ENCODE data around the gene VSIG10L.

Gene VSIG10L

DNA sequence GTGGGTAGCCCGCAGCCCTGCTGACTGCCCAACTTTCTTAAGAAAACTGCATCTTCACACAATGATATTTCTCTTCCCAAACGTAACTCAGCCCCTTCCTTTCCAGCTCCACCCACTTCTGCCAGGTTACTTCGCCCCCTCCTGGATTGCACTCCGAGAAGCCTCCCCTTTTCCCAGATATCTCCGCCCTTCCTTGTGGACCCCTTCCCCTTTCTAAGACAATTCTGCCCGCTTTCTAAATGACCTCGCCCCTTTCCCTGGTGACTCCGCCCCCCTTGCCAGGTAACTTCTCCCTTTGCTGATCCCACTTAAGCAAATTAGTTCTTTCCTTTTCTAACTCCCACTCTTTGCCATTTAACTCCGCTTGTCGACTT, 2.6 kb downstream of the VSIG10L start:
- in situ Hi-C loops (cut with MboI; ENCODE audit: low sequenced_read_pairs) = loop anchor here (10.0 kb wide), 1 partner anchor 316 kb away; no protein-coding TSS in a partner anchor

DNA sequence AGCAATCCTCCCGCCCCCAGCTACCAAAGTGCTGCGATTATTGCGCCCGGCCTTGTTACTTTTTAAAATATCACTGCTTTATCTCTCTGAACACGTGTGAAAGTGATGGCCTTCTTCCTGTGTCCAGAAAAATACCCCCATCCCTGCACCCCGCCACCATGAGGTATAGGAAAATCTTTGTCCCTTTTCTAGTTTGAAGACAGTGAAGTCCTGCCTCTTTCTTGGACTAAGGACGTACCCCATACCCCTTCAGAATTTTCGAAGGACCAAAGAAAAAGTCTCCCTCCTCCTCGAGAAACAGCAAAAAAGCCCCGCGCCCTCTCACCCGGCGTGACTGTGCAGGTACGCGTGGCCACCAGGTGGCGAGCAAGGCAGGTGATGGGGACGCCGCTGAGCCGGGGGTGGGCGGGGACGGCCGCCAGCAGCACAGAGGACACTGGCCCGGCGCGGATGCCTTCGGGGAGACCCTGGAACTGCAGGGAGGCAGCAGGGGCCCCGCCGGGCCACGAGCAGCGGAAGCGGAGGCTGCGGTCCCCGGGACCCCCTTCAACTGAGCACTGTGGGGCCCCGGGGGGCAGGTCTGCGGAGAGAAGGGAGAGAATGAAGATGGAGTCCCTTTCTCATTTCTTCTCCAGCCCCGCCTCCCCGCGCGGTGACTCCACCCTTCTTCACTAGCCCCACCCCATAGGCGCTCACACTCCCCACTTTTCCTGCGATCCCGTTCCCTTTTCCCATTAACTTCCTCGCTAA, 3.2 kb downstream of the VSIG10L start:
- in situ Hi-C loops (cut with MboI; ENCODE audit: low sequenced_read_pairs) = loop anchor here (10.0 kb wide), 1 partner anchor 316 kb away; no protein-coding TSS in a partner anchor

DNA sequence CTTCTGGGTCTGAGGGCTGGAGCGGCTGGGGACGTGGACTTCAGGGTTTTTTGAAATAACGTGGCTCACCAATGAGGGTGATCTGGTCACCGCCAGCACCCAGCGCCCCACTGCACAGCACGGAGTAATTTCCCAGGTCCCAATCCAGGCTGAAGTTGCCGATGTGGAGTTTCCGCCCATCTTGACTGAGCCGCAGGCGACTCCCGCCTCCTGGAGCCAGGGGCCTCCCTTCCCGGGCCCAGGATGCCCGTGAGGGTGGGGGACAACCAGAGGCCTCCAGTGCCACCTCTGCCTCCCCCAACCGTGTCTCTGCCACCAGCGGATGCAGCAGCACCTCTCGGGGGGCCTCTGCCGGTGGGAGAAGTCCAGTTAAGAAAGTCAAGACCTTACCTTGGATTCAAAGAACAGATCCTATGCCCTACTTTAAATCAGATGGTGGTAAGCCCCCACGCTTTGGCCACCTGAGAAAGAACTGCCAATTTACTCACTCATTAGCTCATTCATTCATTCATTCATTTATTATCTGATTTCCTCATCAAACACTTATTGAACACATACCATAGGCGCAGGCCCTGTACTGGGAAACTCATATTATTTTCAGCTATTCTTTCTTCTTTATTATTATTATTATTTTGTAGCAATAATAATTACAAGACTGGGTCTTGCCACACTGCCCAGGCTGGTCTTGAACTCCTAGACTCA, 3.9 kb downstream of the VSIG10L start:
- in situ Hi-C loops (cut with MboI; ENCODE audit: low sequenced_read_pairs) = loop anchor here (10.0 kb wide), 1 partner anchor 317 kb away; no protein-coding TSS in a partner anchor

DNA sequence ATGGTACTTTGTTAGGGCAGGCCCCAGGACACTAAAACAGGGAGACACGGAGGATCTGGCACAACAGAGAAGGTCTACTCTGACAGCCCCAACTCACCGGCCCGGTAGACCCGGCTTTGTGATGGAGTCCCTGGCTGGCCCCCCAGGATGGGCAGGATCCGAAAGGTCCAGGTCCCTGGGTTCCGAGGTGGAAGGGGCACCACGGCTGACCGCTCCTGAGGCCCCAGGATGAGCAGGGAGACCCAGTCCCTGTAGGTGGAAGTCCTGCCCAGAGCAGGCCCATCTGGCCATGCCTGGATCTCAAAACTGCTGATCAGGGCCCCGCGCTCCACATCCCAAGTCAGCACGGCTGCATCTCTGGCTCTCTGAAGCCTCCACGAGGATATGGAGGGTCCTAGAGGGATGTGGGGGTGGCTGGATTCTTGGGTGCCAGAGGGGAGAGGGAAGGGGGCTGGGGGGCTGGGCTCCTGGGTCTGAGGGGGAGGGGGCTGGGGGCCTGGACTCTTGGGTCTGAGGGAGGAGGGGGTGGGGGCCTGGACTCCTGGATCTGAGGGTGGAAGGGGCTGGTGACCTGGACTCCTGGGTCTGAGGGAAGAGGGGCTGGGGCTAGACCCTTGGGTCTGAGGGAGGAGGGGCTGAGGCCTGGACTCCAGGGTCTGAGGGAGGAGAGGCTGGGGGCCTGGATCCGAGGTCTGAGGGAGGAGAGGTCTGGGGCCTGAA, 4.6 kb downstream of the VSIG10L start:
- in situ Hi-C loops (cut with MboI; ENCODE audit: low sequenced_read_pairs) = loop anchor here (10.0 kb wide), 1 partner anchor 318 kb away; no protein-coding TSS in a partner anchor

DNA sequence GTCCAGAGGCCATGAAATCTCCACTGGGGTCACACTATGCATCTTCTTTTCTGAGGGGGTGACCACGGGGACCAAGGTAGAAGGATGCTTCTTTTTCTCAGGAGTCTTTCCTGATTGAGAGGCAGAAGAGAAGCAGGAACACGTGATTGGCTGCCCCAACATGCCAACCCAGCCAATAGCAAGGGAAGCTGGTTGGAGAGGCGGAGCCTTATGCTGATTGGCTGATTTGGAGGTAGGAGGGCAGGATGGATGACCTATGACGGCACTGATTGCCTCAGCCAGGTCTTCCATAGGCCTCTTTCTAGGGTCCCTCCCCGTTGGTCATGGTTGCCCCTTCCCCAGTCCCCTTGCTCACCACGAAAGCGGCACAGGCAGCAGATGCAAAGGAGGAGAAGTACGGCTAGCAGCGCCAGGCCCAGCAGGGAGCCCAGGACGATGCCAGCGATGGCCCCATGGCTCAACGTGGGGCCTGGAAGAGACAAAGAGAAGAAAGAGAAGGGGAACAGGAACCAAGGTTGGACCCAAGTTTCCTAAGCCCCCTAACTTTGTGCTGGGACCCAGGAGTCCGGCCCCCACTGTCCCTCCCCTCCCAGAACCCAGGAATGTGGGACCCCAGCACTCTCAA, 8.0 kb downstream of the VSIG10L start:
- in situ Hi-C loops (cut with MboI; ENCODE audit: low sequenced_read_pairs) = loop anchor here (10.0 kb wide), 1 partner anchor 321 kb away; no protein-coding TSS in a partner anchor

DNA sequence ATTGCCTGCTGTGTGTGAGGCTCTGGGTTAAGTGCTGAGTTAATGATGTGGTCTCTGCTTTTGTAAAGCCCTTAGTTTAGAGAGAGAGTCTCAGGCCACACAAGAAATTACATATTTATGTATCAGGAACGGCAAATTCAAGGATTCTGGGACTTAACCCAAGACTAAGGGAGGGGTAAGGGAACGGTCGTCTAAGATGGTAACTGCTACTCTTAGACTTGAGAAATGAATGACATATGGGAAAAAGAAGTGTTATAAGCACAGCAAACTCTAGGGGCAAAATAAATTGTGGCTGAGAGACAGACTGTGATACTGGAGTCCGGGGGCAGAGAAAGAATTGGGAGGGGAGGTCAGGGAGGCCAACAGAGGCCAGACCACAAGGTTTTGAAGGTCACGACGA, 10.2 kb downstream of the VSIG10L start:
- in situ Hi-C loops (cut with MboI; ENCODE audit: low sequenced_read_pairs) = loop anchor here (10.0 kb wide), 1 partner anchor 323 kb away; no protein-coding TSS in a partner anchor

DNA sequence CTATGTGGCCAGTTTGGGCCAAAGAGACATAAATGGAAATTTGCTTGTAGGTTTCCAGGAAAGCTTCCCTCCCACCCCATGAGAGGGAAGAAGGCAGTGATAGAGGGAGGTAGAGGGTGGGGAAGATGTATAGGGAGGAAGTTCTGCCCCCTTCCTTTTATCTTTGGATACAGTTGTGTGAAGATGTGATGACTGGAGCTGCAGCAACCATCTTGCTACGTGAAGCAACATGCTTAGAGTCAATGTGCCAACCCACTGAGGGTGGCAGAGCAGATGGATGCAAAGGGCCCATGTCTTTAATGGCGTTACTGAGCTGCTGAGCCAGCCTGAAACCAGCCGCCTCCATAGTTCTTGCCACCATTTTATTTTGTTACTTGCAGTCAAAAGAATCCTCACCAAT, 10.7 kb downstream of the VSIG10L start:
- in situ Hi-C loops (cut with MboI; ENCODE audit: low sequenced_read_pairs) = loop anchor here (10.0 kb wide), 1 partner anchor 324 kb away; no protein-coding TSS in a partner anchor

DNA sequence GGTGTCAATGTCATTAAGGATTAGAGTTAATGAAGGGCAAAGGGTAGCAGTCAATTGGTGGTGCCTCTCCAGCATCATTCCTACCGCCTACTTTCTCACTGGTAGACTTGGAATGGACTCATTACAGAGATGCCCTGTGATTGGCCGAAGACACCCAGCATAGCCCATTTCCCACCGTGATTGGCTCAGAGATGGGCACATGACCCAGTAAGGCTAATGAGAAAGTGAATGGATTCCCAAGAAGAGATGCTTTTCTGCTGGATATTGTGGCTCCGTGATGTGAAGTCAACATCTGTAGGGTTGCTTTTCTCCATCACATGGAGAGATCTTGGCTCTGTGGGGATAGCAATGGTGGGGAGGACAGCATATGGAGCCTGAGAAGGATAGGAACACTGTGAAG, 11.6 kb downstream of the VSIG10L start:
- in situ Hi-C loops (cut with MboI; ENCODE audit: low sequenced_read_pairs) = loop anchor here (10.0 kb wide), 1 partner anchor 324 kb away; no protein-coding TSS in a partner anchor

DNA sequence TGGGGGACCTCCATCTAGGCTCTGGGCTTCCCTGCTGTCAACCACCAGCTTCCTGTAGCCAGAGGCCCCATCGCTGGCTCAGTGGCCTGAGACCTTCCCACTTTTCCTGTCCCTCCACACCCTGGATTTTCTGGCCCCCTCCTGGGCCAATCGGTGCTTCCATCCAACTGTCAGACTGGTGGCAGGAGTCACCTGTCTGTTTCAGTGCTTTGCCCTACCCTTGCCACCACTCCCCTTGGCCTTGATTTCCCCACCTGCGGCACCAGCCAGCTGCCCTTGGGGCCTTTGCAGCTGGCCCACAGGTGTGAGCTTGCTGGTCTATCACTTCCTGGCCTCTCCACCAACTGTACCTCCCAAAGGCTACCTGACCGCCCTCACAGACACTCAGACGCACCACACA, 12.5 kb downstream of the VSIG10L start:
- in situ Hi-C loops (cut with MboI; ENCODE audit: low sequenced_read_pairs) = no loop called here

DNA sequence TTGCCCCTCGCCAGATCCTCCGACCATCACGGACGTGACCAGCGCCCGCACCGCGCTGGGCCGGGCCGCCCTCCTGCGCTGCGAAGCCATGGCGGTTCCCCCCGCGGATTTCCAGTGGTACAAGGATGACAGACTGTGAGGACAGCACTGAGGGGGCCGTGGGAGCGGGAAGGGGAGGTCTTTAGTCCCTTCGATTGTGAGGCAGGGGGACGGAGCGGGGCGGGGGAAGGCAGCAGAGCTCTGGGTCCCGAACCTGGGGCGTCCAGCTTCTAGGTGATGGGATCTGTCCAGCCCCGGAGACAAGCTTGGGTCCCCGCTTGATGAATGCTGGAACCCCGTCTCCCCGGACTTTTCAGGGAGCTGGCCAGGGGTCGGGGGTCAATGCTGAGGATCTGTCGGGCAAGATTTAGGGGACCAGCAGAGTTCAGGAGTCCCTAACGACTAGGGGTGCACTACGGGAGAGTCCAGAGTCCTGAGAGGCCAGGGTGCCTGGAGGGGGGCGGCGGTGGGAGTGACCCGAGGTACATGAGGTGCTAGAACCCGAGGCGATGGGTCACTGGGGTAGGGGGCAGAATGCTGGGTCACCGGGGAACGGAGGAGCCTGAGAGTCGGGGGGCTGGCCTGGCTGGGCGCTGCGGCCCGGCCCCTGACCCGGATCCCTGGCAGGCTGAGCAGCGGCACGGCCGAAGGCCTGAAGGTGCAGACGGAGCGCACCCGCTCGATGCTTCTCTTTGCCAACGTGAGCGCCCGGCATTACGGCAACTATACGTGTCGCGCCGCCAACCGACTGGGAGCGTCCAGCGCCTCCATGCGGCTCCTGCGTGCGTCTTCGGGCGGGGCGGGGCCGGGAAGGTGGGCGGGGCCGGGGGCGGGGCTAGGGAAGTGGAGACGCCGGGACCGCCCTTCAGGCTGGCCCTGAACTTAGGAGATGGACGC, 14.6 kb downstream of the VSIG10L start:
- in situ Hi-C loops (cut with MboI; ENCODE audit: low sequenced_read_pairs) = no loop called here

DNA sequence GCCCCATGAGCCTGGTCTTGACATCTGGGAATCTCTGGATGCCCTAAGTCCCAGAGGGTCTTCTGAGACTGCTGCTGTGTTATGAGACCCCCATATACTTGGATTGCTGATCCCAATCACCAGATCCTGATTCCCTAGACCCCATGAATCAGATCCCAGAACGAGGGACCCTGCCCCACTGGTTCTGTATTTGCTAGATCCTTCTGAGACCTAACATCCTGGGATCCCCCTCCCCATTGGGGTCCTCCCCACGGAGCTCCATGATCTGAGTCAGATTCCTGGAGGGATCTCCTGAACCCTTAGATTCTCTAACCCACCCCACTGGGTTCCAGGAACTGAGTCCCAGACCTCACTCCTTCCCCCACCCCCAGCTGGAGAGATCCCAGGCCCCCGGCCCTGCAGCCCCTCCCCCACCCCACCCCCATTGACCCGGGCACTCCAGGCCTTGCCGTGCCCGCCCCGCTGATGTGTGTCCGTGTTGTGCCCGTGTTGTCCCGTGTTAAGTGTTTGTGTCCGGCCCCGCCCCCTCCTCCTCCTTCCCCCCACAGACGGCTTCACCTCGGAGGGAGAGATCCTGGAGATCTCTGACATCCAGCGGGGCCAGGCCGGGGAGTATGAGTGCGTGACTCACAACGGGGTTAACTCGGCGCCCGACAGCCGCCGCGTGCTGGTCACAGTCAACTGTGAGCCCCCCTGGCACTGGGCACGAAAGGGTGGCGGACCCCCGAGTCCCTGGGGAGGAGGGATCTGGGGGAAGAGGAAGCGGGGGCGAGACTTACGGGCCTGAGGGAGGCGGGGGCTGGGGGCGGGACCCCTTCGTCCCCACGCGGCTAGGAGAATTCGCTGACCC, 15.5 kb downstream of the VSIG10L start:
- in situ Hi-C loops (cut with MboI; ENCODE audit: low sequenced_read_pairs) = no loop called here

DNA sequence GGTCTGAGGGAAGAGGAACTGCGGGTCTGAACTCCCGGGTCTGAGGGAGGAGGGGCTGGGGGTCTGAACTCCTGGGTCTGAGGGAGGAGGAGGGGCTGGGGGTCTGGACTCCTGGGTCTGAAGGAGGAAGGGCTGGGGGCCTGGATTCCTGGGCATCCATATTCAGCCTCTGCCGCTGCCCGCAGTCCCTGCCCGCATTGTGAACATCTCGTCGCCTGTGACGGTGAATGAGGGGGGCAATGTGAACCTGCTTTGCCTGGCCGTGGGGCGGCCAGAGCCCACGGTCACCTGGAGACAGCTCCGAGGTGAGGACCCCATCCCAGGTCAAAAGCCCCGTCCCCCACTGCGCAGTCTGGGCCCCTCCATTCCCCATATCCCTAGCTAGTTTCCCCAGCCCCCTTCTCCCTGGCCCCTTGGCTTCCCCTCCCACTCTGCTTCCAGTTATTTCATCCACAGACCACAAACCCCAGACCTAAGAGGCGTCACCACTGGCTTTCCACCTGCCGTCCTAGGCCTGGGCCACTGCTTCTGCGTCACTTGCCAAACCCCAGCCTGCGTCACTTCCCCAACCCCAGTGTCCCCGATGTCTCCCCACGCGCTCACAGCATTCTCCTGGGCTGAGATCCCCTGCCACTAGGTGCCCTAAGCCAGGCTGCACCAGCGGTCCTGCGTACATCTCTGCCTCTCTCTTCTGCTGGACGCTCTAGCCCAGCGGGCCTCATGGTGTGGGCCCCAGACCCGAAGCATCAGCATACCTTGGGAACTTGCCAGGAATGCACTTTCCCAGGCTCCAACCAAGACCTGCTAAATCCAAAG, 16.6 kb downstream of the VSIG10L start:
- in situ Hi-C loops (cut with MboI; ENCODE audit: low sequenced_read_pairs) = no loop called here

DNA sequence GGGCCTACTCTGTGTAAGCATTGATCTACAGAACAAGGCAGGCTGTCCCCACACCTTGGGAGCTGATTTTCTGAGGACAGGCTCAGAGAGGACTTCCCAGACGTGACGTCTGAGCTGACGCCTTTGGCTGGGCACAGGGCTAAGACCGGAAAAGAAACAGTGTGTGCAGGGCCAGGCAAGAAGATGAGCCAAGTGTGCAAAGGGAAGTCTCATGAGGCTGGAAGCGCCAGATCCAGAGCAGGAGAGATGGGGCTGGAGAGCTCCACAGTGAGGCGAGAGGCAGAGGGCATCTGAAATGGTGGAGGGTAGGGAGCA, 17.8 kb downstream of the VSIG10L start:
- in situ Hi-C loops (cut with MboI; ENCODE audit: low sequenced_read_pairs) = no loop called here

DNA sequence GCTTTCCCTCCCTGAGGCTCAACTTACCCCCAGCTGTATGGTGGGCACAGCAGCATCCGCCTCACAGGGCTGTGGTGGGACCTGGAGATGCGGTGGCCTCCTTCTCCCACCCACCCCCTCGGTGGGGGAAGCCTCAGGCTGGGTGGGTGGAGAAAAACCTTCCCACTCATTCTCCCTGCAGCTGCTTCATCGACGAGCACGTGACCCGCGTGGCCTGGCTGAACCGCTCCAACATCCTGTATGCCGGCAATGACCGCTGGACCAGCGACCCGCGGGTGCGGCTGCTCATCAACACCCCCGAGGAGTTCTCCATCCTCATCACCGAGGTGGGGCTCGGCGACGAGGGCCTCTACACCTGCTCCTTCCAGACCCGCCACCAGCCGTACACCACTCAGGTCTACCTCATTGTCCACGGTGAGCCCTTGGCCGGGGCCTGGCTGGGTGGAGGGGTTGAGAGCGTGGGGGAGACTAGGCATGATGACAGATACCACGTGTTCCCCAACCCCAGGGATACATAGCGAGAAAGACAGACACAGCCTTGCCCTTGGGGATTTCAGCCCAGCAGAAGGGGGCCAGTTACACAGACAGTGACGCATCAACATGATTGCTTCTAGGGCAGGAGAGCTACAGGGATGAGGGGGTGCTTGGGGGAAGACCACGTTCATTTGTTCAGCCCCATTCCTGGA, 18.3 kb downstream of the VSIG10L start:
- in situ Hi-C loops (cut with MboI; ENCODE audit: low sequenced_read_pairs) = no loop called here

DNA sequence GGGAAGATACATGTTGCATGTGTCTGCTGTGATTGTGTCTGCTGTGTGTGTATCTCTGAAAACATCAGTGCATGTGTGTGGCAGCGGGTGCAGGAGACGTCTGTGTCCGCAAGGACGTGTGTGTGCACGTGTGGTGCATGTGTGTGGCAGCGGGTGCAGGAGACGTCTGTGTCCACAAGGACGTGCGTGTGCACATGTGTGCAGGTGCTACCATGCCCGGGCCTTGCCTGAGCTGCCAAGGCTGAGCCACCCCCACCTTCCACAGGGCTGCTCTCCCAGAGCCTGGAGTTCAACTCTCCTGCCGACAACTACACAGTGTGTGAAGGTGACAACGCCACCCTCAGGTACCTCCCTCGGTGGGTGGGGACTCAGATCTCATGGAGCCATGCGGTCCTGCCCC, 20.1 kb downstream of the VSIG10L start:
- in situ Hi-C loops (cut with MboI; ENCODE audit: low sequenced_read_pairs) = no loop called here

DNA sequence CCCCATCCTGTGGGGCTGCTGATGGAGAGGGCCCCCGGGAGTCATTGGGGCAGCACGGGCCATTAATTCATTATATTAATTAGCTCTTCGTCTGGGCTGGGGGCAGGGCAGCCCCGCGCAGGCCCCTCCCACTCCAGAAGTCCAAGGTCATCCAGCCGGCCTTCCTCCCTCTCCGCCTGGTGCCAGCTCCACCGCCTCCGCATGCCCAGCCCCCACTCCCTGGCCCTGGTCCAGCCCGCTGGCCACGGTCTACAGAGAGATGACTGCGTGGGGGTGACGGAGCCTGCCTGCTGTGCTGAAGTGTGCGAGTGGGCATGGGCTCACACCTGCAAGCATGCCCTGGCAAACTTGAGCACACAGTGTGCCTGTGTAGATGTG, 21.7 kb downstream of the VSIG10L start:
- in situ Hi-C loops (cut with MboI; ENCODE audit: low sequenced_read_pairs) = no loop called here

DNA sequence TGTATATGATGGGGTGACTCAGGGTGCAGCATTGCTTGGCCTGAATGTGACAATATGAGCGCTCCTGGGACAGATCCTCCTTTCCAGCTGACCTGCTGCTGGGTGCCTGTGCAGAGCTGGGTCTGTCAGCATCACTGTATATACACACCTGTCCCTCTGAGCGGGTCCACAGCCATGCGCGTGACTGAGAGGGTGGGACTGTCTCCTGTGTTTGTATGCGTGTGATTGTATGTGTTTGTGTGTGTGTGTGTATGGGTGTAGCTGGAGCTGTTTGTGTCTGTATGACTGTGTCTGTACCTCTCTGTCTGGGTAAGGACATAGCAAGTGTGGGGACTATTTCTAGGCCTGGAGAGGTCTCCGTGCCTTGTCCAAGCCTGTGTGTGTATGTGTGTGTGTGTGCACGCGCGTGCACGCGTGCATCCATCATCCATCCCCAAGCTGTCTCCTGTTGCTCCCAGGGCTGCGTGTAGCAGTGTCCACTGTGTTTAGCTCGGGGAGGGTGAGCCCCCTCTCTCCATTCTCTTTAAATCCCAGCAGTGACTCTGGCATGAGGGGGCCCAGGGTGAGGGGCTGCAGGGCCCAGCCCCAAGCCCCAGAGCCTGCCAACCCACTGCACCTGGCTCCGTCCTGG, 22.2 kb downstream of the VSIG10L start:
- in situ Hi-C loops (cut with MboI; ENCODE audit: low sequenced_read_pairs) = no loop called here

Measured in HL-60/S4 (cell line).